ENCODE results near the gene RER1. TPM values are rescaled to one million over a fixed set of nuclear protein-coding genes. Genes with fewer than 3 reads are reported as not detected.
A peak's percentile ranks its signal among the peaks of the same experiment; 100 is the strongest.

The RER1 gene
- total RNA-seq, 1 experiment from 2014 or later: 43.3 TPM

GRCh38 chr1:2402420-2402819, 10.8 kb downstream of the RER1 start:
- in situ Hi-C loops (cut with HindIII; ENCODE audit: low sequenced_read_pairs): loop anchor here (25.0 kb wide), 1 partner anchor 110 kb away; no protein-coding TSS in a partner anchor
- DNase-seq (ENCODE audit: low spot score): no peak

DNA sequence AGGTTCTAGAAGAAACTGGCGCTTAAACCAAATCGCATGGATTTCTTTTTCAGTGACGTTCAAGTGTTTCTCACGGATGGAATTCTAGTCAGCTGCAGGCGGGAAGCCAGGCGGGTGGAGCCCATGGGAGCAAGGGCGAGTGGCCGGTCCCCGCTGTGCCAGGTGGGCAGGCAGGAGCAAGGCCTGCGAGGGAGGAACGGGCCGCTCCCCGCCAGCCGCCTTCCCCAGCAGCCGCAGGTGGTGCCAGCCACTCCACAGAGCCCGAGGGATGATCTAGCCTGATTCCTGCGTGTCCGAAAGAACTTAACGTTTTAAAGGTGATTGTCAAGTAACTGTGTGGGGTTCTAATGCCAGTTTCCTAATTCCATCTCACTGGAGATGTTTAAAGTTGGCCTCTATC, 11.6 kb downstream of the RER1 start:
- no peak for DNase-seq (ENCODE audit: low spot score)
- in situ Hi-C loops (cut with HindIII; ENCODE audit: low sequenced_read_pairs): loop anchor here (25.0 kb wide), 1 partner anchor 109 kb away; no protein-coding TSS in a partner anchor

GRCh38 chr1:2404142-2404889, 12.7 kb downstream of the RER1 start:
- in situ Hi-C loops (cut with HindIII; ENCODE audit: low sequenced_read_pairs): loop anchor here (25.0 kb wide), 1 partner anchor 108 kb away; no protein-coding TSS in a partner anchor

GRCh38 chr1:2404890-2405511, 13.4 kb downstream of the RER1 start:
- in situ Hi-C loops (cut with HindIII; ENCODE audit: low sequenced_read_pairs): loop anchor here (25.0 kb wide), 1 partner anchor 107 kb away; no protein-coding TSS in a partner anchor
- no peak for DNase-seq (ENCODE audit: low spot score)

More at GRCh38 chr1:2404142-2404889, 12.7 kb downstream of the RER1 start:
- no peak for DNase-seq (ENCODE audit: low spot score)

DNA sequence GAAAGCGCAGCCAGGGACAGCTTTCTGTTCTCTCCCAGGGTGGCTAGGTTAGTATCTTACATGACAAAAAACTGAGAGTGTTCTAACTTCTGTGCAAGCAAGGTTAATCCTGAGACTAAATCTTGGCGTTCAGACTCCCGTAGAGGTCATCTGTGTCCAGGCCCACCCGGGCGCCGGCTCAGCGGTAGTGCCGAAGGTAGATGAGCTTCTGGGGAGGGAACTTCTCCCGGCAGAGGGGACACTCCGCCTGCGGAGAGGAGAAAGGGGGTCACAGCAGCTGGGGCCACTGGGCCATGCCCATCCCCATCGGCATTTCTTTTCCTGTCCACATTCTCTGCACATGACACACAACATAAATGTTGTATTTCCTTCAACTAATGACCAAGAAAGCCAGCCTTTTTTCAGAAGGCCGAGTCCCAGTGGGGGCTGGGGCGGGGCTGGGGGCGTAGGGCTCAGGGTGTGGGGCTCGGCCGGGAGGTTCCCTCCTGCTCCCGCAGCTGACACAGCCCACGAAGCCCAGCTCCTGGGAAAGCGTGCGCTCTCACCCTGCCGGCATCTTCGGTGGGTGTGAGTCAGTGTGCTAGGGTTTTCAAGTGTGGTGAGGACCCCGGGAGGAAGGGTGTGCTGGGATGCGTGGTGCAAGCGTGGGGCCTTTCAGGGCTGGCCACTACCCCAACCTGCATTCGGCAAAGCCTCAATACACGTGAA, 14.1 kb downstream of the RER1 start:
- in situ Hi-C loops (cut with HindIII; ENCODE audit: low sequenced_read_pairs): loop anchor here (25.0 kb wide), 1 partner anchor 107 kb away; no protein-coding TSS in a partner anchor
- no peak for DNase-seq (ENCODE audit: low spot score)

DNA sequence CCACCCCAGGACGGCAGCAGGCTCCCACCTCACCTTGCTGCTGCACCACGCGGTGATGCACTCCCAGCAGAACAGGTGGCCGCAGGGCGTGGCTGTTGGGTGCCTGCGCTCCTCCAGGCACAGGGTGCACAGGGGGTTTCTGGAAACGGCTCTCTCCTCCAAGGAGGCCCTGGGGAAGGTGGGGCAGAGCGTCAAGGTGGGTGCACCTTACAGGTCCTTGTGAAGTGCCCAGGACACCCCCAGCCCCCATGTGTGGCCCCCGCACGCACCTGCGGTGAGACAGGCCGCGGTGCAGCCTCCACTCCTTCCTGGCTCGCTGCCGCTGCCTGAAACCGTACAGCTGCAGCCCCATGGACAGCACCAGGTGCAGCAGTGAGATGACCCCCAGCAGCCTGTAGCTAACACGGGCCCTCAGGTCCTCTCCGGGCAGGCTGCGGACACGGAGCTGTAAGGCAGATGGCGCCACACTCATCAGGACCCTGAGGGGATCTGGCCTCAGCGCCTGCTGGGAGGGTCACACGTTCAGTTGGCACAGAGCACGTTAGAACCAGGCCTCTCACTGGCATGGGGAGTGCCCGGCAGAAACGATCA, 14.9 kb downstream of the RER1 start:
- in situ Hi-C loops (cut with HindIII; ENCODE audit: low sequenced_read_pairs): loop anchor here (25.0 kb wide), 1 partner anchor 106 kb away; no protein-coding TSS in a partner anchor
- no peak for DNase-seq (ENCODE audit: low spot score)

DNA sequence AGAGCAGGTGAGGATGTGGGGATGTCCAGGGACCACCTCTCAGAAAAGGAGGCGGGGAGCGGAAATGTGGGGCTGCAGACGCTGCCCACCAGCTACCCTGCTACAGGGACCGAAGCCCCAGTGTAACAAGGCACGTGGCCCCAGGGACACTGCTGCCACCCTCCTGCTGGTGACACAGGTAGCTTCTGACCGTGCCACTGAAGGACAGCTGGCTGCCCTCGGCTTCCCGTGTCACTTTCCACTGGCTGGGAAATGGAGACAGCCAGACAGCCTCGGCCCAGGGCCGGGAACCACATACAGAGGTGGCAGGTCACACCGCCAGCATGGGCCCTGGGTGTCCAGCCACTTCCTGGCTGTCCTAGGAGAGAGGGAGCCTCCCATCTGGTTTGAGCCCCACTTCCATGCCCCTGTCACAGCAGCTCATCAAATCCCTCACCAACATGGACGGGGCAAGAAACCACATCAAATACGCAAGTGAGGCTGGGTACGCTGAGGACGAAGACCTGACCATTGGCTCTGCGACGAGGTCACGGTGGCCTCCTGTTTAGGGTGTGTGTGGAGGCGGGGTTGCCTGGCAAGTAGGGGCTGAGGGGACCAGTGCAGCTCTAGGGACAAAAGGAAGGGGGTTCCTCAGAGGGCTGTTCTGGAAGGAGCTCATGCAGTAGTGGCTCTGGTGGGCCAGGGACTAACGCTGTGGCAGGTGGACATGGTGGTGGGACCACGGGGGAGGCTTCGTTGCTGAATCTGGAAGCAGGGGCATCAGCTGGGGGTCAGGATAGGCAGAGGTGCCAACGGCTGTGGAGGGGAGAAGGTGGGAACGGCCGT, 15.7 kb downstream of the RER1 start:
- in situ Hi-C loops (cut with HindIII; ENCODE audit: low sequenced_read_pairs): loop anchor here (25.0 kb wide), 1 partner anchor 105 kb away; no protein-coding TSS in a partner anchor
- no peak for DNase-seq (ENCODE audit: low spot score)

- in situ Hi-C loops (cut with HindIII; ENCODE audit: low sequenced_read_pairs): loop anchor here (25.0 kb wide), 1 partner anchor 104 kb away; no protein-coding TSS in a partner anchor
- DNase-seq (ENCODE audit: low spot score): no peak
Measured at GRCh38 chr1:2407991-2408275, 16.3 kb downstream of the RER1 start.

- in situ Hi-C loops (cut with HindIII; ENCODE audit: low sequenced_read_pairs): loop anchor here (25.0 kb wide), 1 partner anchor 104 kb away; no protein-coding TSS in a partner anchor
- no peak for DNase-seq (ENCODE audit: low spot score)
Measured at GRCh38 chr1:2408456-2408855, 16.8 kb downstream of the RER1 start.

DNA sequence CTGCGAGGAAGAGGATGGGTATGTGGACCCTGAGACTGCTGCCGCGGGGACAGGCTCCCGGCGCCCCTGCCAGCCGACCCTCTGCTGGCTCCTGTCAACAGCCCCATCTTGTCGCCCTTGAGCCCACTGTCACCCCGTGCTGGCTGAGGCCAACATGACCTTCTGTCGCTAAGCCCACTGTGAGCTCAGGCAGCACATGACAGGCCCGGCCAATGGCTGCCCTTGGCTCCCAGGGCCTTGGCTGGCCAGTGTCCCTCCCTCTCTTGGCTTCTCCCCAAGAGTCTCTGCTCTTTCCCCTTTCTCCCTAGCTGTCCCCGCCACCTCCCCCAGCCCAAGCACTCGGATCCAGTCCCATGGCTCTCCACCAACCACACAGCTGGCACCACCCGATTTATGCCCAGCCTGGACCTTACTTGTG, 17.2 kb downstream of the RER1 start:
- DNase-seq (ENCODE audit: low spot score): no peak
- in situ Hi-C loops (cut with HindIII; ENCODE audit: low sequenced_read_pairs): loop anchor here (25.0 kb wide), 1 partner anchor 103 kb away; no protein-coding TSS in a partner anchor

DNA sequence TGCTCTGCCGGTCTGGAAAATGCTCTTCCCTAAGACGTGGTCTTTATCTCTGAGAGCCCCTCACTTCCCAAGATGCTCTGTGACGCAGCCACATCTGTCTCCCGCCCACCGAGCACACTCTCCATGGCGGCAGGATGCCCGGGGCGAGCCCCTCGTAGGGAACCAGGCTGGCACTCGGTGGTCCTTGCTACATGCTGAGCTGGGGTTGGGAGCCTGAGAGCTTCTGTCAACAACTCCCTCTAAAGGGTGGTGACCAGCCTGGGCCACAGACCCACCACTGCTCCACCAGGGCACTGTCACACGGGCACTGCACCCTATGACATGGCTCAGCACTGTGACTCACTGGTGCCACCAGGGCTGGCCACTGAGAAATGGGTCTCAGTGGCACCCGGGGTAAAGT, 18.1 kb downstream of the RER1 start:
- in situ Hi-C loops (cut with HindIII; ENCODE audit: low sequenced_read_pairs): loop anchor here (25.0 kb wide), 1 partner anchor 103 kb away; no protein-coding TSS in a partner anchor
- DNase-seq (ENCODE audit: low spot score): no peak

DNA sequence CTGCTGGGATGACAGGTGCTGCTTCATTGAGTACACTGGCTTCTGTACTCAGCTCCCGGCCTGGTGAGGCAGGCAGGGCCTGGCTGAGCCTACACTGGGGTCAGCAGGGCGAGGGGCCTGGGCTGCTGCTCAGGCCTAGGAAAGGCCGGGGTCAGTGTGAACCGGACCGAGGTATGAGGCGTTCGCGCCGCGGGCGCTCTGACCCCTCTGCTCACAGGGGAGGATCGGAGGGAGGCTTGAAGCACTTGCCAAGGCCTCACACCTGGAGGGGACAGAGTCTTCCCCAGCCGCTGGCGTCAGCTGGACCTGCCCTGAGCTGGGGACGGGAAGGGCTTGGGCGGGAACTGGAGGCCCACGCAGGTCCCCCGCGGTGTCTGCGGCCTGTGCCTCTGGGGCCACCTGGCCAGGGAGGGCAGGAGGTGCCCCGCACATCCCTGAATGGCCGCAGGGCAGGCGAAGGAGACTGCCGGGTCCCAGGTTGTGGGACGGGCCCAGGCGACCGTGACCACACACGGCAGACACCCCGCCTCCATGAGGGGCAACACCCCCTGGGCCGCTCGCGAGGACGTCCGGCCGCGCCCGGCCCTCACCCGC, 20.3 kb downstream of the RER1 start:
- in situ Hi-C loops (cut with HindIII; ENCODE audit: low sequenced_read_pairs): loop anchor here (25.0 kb wide), 1 partner anchor 100 kb away; no protein-coding TSS in a partner anchor
- DNase-seq (ENCODE audit: low spot score): no peak

- in situ Hi-C loops (cut with HindIII; ENCODE audit: low sequenced_read_pairs): loop anchor here (25.0 kb wide), 1 partner anchor 100 kb away; no protein-coding TSS in a partner anchor
- DNase-seq (ENCODE audit: low spot score): peak; percentile 95
Measured at GRCh38 chr1:2412395-2412772, 20.7 kb downstream of the RER1 start, which contains the start of gene PEX10. PEX10 (minus strand) TSS chr1:2412564; CDS start chr1:2412502, 62 bp downstream.

- DNase-seq (ENCODE audit: low spot score): no peak
- in situ Hi-C loops (cut with HindIII; ENCODE audit: low sequenced_read_pairs): loop anchor here (25.0 kb wide), 1 partner anchor 99 kb away; no protein-coding TSS in a partner anchor
Measured at GRCh38 chr1:2412773-2413494, 21.3 kb downstream of the RER1 start.

GRCh38 chr1:2413495-2414296, 22.1 kb downstream of the RER1 start:
- in situ Hi-C loops (cut with HindIII; ENCODE audit: low sequenced_read_pairs): loop anchor here (25.0 kb wide), 1 partner anchor 99 kb away; no protein-coding TSS in a partner anchor
- DNase-seq (ENCODE audit: low spot score): no peak

- in situ Hi-C loops (cut with HindIII; ENCODE audit: low sequenced_read_pairs): loop anchor here (25.0 kb wide), 1 partner anchor 98 kb away; no protein-coding TSS in a partner anchor
- DNase-seq (ENCODE audit: low spot score): peak; percentile 78
Measured at GRCh38 chr1:2414297-2414958, 22.8 kb downstream of the RER1 start.
